Measurements from ENCODE around the gene TMEM141.

DNA sequence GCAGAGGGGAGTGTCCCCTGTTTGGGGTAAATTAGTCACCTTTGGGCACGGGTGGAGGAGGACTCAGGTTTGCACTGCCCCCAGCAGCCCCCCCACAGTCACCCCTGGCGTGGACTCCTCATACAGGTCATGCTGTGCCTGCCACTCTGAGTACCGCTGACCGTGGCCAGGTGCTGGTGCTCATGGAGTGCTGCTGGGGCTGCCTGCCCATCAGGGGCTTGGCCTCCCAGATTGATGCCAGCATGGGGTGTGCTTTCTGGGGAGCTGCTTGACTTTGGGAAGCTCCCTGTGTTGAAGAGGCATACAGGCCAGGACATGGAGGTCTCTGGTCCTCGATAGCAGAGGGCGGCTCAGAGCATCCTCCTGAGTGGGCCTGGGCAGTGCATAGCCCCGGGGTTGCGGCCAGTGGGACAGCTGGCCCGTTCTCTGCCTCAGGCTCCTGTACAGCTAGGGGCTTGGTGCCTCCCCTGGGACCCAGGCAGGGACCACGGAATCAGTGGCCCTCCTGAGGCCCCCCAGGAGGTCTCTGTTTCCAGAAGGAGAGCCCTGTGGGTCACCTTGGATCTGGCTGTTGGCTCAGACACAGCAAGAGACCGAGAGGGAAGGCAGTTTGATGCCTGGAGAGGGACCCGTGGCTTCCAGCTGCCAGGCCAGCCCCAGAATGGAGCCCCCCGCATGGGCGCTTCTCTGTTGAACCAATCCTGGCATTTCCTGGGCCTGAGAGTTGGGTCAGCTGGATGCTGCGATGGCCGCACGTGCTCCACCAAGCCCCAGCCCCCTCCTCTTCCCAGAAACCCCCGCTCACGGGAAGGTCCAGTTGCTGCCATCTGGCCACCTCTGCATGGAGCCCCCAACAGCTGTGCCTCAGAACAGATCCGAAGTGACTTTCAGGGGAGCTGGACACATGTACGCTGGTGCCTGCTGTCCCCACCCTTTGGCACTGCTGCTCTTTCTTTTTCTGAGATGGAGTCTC is 45.1 kb downstream of the TMEM141 start:
- no peak for TF ChIP-seq EZH2 (IDR thresholded peaks at IDR 0.05; ENCODE audit: insufficient read depth, poor library complexity, severe bottlenecking)
- no peak for TF ChIP-seq EZH2phosphoT487 (IDR thresholded peaks at IDR 0.05; ENCODE audit: insufficient read depth, low read depth)

All from GM23248 (cell line).